ENCODE results near the gene C15orf39.

C15orf39 gene

DNA sequence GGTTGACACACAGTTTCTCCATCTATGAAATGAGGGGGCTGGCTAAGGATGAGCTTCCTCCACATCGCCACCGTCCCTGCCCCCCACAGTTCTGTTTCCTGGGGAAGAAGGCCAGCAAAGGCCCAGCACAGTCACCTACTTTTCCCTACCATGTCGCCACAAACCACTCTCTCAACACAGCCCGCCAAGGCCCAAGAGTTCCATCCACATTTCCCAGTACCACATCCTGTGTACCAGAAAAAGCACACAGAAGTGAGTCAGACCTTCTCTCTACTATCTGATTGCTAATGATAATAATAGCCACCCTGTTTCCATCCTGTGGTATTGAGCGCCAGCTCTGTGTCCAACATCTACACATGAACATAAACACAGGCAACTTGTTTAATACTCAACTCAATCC lies 30.3 kb upstream of the C15orf39 start:
- Histone ChIP-seq H3K27me3 (replicated peaks in 2 of 5; ENCODE audit: control insufficient read depth in 4 of 5, insufficient read depth in 5 of 5, low read length in 4 of 5) (no peaks in the 10 kb centered on the region), H3K27ac (ENCODE audit: insufficient read depth in 1 of 2, low read depth in 1 of 2, low read length in 2 of 2, poor library complexity in 1 of 2, severe bottlenecking in 2 of 2) (no peak overlapping the region), H3K4me3 (ENCODE audit: control insufficient read depth in 1 of 7, extremely low read depth in 1 of 7, insufficient read depth in 4 of 7, low read depth in 2 of 7, low read length in 6 of 7) (peak overlapping the region in 1 of 7 experiments; percentile 2), H3K36me3 (ENCODE audit: control insufficient read depth in 4 of 4, insufficient read depth in 4 of 4, low read length in 3 of 4) (no peaks in the 10 kb centered on the region), H3K4me1 (ENCODE audit: control extremely low read depth in 1 of 4, control insufficient read depth in 4 of 4, insufficient read depth in 4 of 4, low read length in 3 of 4) (peaks cover 4 to 73% (median 47%) of the 10 kb centered on the region in 4 experiments), H3K9me3 (ENCODE audit: control extremely low read depth in 1 of 5, control insufficient read depth in 4 of 5, insufficient read depth in 2 of 5, low read depth in 1 of 5, low read length in 4 of 5) (peaks cover 0 to 13% (median 2%) of the 10 kb centered on the region in 5 experiments)
- DNase-seq = peak; percentile 38 to 79 (median 70)
- POLR2A ChIA-PET = interaction anchor here (0.6 to 1.0 kb wide), 2 partner anchors 13 to 63 kb away, joined by 3 read pairs; no protein-coding TSS in a partner anchor
- CTCF ChIA-PET = interaction anchor here (1.1 to 2.5 kb wide), 4 partner anchors 11 to 141 kb away, joined by 3 to 7 read pairs (median 4); no protein-coding TSS in a partner anchor
- 0% methylated on average over 2 of the region's 5 CpGs for WGBS (ENCODE audit: insufficient coverage)

DNA sequence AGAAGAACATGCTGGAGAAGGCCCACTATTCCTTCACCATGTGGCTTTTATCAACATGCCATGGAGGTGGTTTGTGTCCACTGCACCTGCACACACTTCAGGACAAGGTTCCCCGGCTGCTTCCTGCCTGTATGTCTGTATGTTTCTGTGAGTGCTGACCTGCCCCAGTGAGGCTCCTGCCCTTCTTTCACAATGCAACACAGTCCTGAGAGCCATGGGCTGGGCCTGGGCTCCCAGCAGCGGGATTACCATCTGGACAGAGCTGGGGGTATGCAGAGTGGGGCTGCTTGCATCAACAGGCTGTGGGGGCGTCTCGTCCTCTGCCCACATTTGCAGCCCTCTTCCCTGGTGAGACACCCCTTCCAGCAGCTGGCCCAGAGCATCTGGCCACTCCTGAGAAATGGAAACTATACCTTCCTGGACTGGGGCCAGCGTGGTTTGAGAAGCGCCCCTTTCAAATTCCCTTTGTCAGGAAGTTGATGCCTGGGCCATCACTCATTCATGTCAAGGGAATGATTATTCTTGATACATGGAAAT lies 29.3 kb upstream of the C15orf39 start:
- POLR2A ChIA-PET = interaction anchor here (0.7 kb wide), 1 partner anchor 17 kb away, joined by 4 read pairs; no protein-coding TSS in a partner anchor
- CTCF ChIA-PET = interaction anchor here (2.5 kb wide), 1 partner anchor 129 kb away, joined by 7 read pairs; no protein-coding TSS in a partner anchor
- peak in 1 of 3 donors; percentile 51 for DNase-seq

DNA sequence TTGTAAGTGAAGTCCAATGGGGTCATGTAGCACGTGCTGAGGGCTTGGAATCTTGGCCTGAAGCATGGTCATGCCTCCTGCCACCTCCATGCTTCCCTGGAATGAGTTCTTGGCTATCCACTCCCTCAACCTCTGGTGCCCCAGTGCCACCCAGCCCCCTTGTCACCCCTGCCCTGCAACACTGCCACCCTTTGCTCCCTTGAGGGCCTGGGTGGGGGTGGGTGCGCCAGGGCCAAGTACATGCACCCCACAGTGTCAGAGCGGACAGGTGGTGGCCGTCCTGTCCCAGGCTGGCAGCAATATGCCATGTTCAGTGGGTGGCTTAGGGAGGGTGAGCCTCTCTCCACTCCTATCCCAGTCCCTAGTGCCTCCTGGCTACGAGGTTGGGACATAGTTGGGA lies 27.6 kb upstream of the C15orf39 start:
- H3K4me3 ChIP-seq (ENCODE audit: control insufficient read depth in 1 of 7, extremely low read depth in 1 of 7, insufficient read depth in 4 of 7, low read depth in 2 of 7, low read length in 6 of 7) = no peak overlapping the region
- H3K36me3 ChIP-seq (ENCODE audit: control insufficient read depth in 4 of 4, insufficient read depth in 4 of 4, low read length in 3 of 4) = no peaks in the 10 kb centered on the region
- CTCF ChIA-PET = interaction anchor here (1.2 to 2.5 kb wide), 3 partner anchors 23 to 131 kb away, joined by 3 to 7 read pairs (median 4); no protein-coding TSS in a partner anchor
- no peak for DNase-seq
- WGBS (ENCODE audit: insufficient coverage) = 87% methylated on average over 3 of the region's 5 CpGs
- POLR2A ChIA-PET = no interaction called here
- H3K27me3 ChIP-seq (replicated peaks in 2 of 5; ENCODE audit: control insufficient read depth in 4 of 5, insufficient read depth in 5 of 5, low read length in 4 of 5) = no peaks in the 10 kb centered on the region
- H3K27ac ChIP-seq (ENCODE audit: insufficient read depth in 1 of 2, low read depth in 1 of 2, low read length in 2 of 2, poor library complexity in 1 of 2, severe bottlenecking in 2 of 2) = no peak overlapping the region
- peaks cover 0 to 8% (median under 1%) of the 10 kb centered on the region in 5 experiments for H3K9me3 ChIP-seq (ENCODE audit: control extremely low read depth in 1 of 5, control insufficient read depth in 4 of 5, insufficient read depth in 2 of 5, low read depth in 1 of 5, low read length in 4 of 5)
- peaks cover 4 to 91% (median 73%) of the 10 kb centered on the region in 4 experiments for H3K4me1 ChIP-seq (ENCODE audit: control extremely low read depth in 1 of 4, control insufficient read depth in 4 of 4, insufficient read depth in 4 of 4, low read length in 3 of 4)

More for the DNA sequence above, 29.3 kb upstream of the C15orf39 start:
- Histone ChIP-seq H3K27ac (ENCODE audit: insufficient read depth in 1 of 2, low read depth in 1 of 2, low read length in 2 of 2, poor library complexity in 1 of 2, severe bottlenecking in 2 of 2) (no peak overlapping the region), H3K36me3 (ENCODE audit: control insufficient read depth in 4 of 4, insufficient read depth in 4 of 4, low read length in 3 of 4) (no peaks in the 10 kb centered on the region), H3K4me3 (ENCODE audit: control insufficient read depth in 1 of 7, extremely low read depth in 1 of 7, insufficient read depth in 4 of 7, low read depth in 2 of 7, low read length in 6 of 7) (no peak overlapping the region), H3K27me3 (replicated peaks in 2 of 5; ENCODE audit: control insufficient read depth in 4 of 5, insufficient read depth in 5 of 5, low read length in 4 of 5) (no peaks in the 10 kb centered on the region), H3K4me1 (ENCODE audit: control extremely low read depth in 1 of 4, control insufficient read depth in 4 of 4, insufficient read depth in 4 of 4, low read length in 3 of 4) (peaks cover 4 to 82% (median 56%) of the 10 kb centered on the region in 4 experiments), H3K9me3 (ENCODE audit: control extremely low read depth in 1 of 5, control insufficient read depth in 4 of 5, insufficient read depth in 2 of 5, low read depth in 1 of 5, low read length in 4 of 5) (peaks cover 0 to 13% (median 2%) of the 10 kb centered on the region in 5 experiments)
- WGBS (ENCODE audit: insufficient coverage) = 60% methylated on average over 5 of the region's 6 CpGs

DNA sequence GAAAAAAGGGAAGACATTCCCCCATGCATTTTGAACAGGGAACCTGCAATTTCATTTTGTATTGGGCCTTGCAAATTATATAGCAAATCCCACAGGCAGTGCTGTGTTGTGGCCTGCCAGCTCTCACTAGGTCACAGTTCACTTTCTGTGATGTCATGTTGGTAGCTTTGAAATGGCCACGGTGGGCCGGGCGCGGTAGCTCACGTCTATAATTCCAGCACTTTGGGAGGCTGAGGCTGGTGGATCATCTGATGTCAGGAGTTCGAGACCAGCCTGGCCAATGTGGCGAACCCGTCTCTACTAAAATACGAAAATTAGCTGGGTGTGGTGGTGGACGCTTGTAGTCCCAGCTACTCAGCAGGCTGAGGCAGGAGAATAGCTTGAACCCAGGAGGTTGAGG lies 27.0 kb upstream of the C15orf39 start:
- POLR2A ChIA-PET = interaction anchor here (1.0 to 1.4 kb wide), 3 partner anchors 27 to 305 kb away, joined by 3 read pairs; partner anchors contain the start of gene C15orf39
- Histone ChIP-seq H3K27ac (ENCODE audit: insufficient read depth in 1 of 2, low read depth in 1 of 2, low read length in 2 of 2, poor library complexity in 1 of 2, severe bottlenecking in 2 of 2) (no peak overlapping the region), H3K4me3 (ENCODE audit: control insufficient read depth in 1 of 7, extremely low read depth in 1 of 7, insufficient read depth in 4 of 7, low read depth in 2 of 7, low read length in 6 of 7) (no peak overlapping the region), H3K9me3 (ENCODE audit: control extremely low read depth in 1 of 5, control insufficient read depth in 4 of 5, insufficient read depth in 2 of 5, low read depth in 1 of 5, low read length in 4 of 5) (peaks cover 0 to 2% (median 0%) of the 10 kb centered on the region in 5 experiments), H3K4me1 (ENCODE audit: control extremely low read depth in 1 of 4, control insufficient read depth in 4 of 4, insufficient read depth in 4 of 4, low read length in 3 of 4) (peaks cover 6 to 97% (median 79%) of the 10 kb centered on the region in 4 experiments), H3K27me3 (replicated peaks in 2 of 5; ENCODE audit: control insufficient read depth in 4 of 5, insufficient read depth in 5 of 5, low read length in 4 of 5) (no peaks in the 10 kb centered on the region), H3K36me3 (ENCODE audit: control insufficient read depth in 4 of 4, insufficient read depth in 4 of 4, low read length in 3 of 4) (no peaks in the 10 kb centered on the region)
- over 99% methylated on average over 10 of the region's 10 CpGs for WGBS (ENCODE audit: insufficient coverage)
- CTCF ChIA-PET = interaction anchor here (1.0 to 4.9 kb wide), 8 partner anchors 17 to 149 kb away, joined by 3 to 28 read pairs (median 5); no protein-coding TSS in a partner anchor
- no peak for DNase-seq

DNA sequence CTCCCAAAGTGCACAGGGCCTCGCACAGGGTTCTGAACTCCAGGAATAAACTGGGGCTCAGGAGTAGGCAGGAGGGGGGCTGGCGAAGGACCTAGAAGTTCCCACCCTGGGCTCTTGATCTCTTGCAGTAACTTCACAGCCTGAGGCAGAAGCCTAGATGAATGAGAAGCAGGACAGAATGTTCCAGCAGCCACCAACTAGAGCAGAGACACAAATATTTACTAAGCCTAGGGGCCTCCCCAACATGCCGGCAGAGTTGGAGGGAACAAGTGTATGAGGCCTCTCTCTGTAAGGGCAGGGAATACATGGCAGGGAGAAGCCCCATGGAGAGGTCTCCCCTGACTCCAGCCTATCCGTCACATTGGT lies 25.3 kb upstream of the C15orf39 start:
- no peak for DNase-seq
- H3K27ac ChIP-seq (ENCODE audit: insufficient read depth in 1 of 2, low read depth in 1 of 2, low read length in 2 of 2, poor library complexity in 1 of 2, severe bottlenecking in 2 of 2) = no peak overlapping the region
- peaks cover 10 to 94% (median 78%) of the 10 kb centered on the region in 4 experiments for H3K4me1 ChIP-seq (ENCODE audit: control extremely low read depth in 1 of 4, control insufficient read depth in 4 of 4, insufficient read depth in 4 of 4, low read length in 3 of 4)
- H3K27me3 ChIP-seq (replicated peaks in 2 of 5; ENCODE audit: control insufficient read depth in 4 of 5, insufficient read depth in 5 of 5, low read length in 4 of 5) = no peaks in the 10 kb centered on the region
- WGBS (ENCODE audit: insufficient coverage) = 96% methylated on average over 3 of the region's 4 CpGs
- no peaks in the 10 kb centered on the region for H3K36me3 ChIP-seq (ENCODE audit: control insufficient read depth in 4 of 4, insufficient read depth in 4 of 4, low read length in 3 of 4)
- CTCF ChIA-PET = interaction anchor here (0.9 to 8.3 kb wide), 4 partner anchors 19 to 146 kb away, joined by 3 to 123 read pairs (median 20); partner anchors contain the start of gene C15orf39
- no peaks in the 10 kb centered on the region for H3K9me3 ChIP-seq (ENCODE audit: control extremely low read depth in 1 of 5, control insufficient read depth in 4 of 5, insufficient read depth in 2 of 5, low read depth in 1 of 5, low read length in 4 of 5)
- no peak overlapping the region for H3K4me3 ChIP-seq (ENCODE audit: control insufficient read depth in 1 of 7, extremely low read depth in 1 of 7, insufficient read depth in 4 of 7, low read depth in 2 of 7, low read length in 6 of 7)
- POLR2A ChIA-PET = interaction anchor here (1.1 kb wide), 1 partner anchor 49 kb away, joined by 3 read pairs; no protein-coding TSS in a partner anchor

DNA sequence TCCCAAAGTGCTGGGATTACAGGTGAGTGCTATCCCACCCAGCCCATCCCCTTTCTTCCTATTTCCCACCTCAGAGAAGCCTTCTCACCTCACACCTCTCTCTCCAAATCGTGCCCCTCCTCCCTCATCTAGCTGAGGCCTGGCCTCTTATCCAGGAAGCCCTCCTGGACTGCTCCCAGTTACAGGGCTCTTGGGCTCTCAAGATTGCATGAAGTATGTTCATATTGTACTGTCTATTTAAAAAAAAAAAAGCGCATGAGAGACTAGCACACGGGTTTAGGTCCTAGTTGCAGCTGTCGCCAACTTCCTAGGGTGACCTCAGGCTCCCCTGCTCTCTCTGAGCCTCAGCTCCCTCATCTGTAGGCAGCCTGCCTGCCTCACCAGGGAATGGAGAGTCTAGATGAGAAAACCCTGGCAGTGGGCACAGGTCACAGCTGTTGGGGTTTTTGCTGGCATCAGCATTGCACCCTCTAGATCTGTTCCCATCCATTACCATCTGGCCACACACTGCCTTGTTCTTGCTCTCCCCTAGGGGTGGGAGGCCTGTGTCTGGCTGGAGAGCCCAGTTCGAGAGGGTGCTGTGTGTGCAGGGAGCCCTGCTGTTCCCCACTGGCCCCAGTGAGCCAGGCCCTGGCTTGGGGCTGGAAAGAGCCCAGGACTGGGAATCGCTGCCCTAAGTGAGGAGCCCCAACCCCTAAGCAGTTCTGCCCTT lies 24.2 kb upstream of the C15orf39 start:
- CTCF ChIA-PET = interaction anchor here (0.8 to 8.3 kb wide), 13 partner anchors 11 to 148 kb away, joined by 3 to 123 read pairs (median 4); partner anchors contain the start of gene C15orf39
- WGBS (ENCODE audit: insufficient coverage) = 33% methylated on average over 4 of the region's 6 CpGs

More for the DNA sequence above, 24.2 kb upstream of the C15orf39 start:
- no peak overlapping the region for H3K4me3 ChIP-seq (ENCODE audit: control insufficient read depth in 1 of 7, extremely low read depth in 1 of 7, insufficient read depth in 4 of 7, low read depth in 2 of 7, low read length in 6 of 7)
- no peaks in the 10 kb centered on the region for H3K27me3 ChIP-seq (replicated peaks in 2 of 5; ENCODE audit: control insufficient read depth in 4 of 5, insufficient read depth in 5 of 5, low read length in 4 of 5)
- H3K36me3 ChIP-seq (ENCODE audit: control insufficient read depth in 4 of 4, insufficient read depth in 4 of 4, low read length in 3 of 4) = no peaks in the 10 kb centered on the region
- no peaks in the 10 kb centered on the region for H3K9me3 ChIP-seq (ENCODE audit: control extremely low read depth in 1 of 5, control insufficient read depth in 4 of 5, insufficient read depth in 2 of 5, low read depth in 1 of 5, low read length in 4 of 5)
- peaks cover 18 to 94% (median 78%) of the 10 kb centered on the region in 4 experiments for H3K4me1 ChIP-seq (ENCODE audit: control extremely low read depth in 1 of 4, control insufficient read depth in 4 of 4, insufficient read depth in 4 of 4, low read length in 3 of 4)
- no peak overlapping the region for H3K27ac ChIP-seq (ENCODE audit: insufficient read depth in 1 of 2, low read depth in 1 of 2, low read length in 2 of 2, poor library complexity in 1 of 2, severe bottlenecking in 2 of 2)
- peak in 2 of 3 donors; percentile 81 to 87 for DNase-seq
- POLR2A ChIA-PET = interaction anchor here (1.1 to 2.1 kb wide), 2 partner anchors 50 to 148 kb away, joined by 3 to 7 read pairs; no protein-coding TSS in a partner anchor
